Lower leg skin (tissue), 3 donors: Measurements from ENCODE around the gene NUDT8.

Experiments used
- POLR2A ChIP-seq, 2 donors: fragments of 450-650 bp; IDR thresholded peaks; one replicate each; pipeline ENCODE4 v1.6.1; 2016 to 2017; ENCODE audit warnings: antibody characterized with exemption in 2 of 2, mild to moderate bottlenecking in 1 of 2, moderate library complexity in 1 of 2
- TF ChIP-seq, protein P1 (sequence below), 3 donors: fragments of 450-650 bp; IDR thresholded peaks; one replicate each; pipeline ENCODE4 v1.5.1; 2016; ENCODE audit warnings: antibody characterized with exemption in 3 of 3, mild to moderate bottlenecking in 3 of 3, moderate library complexity in 2 of 3

DNA sequence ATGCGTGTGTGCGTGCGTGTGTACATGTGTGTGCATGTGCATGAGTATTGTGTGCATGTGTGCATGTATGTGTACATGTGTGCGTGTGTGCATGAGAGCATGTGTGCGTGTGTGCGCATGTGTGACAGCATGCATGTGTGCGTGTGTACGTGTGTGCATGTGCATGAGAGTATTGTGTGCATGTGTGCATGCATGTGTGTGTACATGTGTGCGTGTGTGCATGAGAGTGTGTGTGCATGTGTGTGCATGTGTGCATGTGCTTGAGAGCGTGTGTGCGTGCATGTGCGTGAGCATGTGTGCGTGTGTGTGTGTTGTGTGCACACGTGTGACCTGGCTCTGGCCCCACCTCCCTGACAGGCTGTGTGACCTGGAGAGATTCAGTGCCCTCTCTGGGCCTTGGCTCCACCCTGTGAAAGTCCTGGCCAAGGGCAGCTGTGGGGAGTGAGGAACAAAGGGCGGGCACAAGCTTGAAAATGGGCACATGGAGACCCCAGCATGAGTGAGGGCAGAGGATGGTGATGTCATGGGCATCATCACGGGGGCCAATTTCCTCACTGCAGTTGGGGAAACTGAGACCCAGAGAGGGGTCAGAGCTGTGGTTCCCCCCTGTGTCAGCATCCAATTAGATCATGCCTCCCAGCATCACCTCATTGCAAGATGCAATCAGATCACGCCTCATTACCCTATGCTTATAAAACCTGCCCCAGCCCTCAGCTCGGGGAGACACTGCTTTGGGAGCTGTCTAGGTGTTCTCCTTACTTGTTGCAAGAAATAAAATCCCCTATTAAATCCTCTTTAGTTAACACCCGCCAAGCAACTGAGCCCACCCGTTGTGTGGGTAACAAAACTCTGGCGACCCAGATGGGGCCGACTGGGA, 20.1 kb upstream of the NUDT8 start:
- TF ChIP-seq, protein P1, sequence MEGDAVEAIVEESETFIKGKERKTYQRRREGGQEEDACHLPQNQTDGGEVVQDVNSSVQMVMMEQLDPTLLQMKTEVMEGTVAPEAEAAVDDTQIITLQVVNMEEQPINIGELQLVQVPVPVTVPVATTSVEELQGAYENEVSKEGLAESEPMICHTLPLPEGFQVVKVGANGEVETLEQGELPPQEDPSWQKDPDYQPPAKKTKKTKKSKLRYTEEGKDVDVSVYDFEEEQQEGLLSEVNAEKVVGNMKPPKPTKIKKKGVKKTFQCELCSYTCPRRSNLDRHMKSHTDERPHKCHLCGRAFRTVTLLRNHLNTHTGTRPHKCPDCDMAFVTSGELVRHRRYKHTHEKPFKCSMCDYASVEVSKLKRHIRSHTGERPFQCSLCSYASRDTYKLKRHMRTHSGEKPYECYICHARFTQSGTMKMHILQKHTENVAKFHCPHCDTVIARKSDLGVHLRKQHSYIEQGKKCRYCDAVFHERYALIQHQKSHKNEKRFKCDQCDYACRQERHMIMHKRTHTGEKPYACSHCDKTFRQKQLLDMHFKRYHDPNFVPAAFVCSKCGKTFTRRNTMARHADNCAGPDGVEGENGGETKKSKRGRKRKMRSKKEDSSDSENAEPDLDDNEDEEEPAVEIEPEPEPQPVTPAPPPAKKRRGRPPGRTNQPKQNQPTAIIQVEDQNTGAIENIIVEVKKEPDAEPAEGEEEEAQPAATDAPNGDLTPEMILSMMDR (IDR thresholded peaks at IDR 0.05) = no peak
- no peak for TF ChIP-seq POLR2A (IDR thresholded peaks at IDR 0.05)
